ENCODE results near the gene SLC25A21. TPM values are rescaled to one million over a fixed set of nuclear protein-coding genes. Genes with fewer than 3 reads are reported as not detected.

Gene SLC25A21
- total and polyA plus RNA-seq, 7 donors = 0.07 to 0.37 (median 0.18) TPM; not detected in 1

GRCh38 chr14:36768638-36769337 lies 403.6 kb downstream of the SLC25A21 start:
- no peak for ATAC-seq
- no peak overlapping the region for H3K4me3 ChIP-seq
- TF ChIP-seq CTCF (IDR thresholded peaks at IDR 0.05) = no peak

GRCh38 chr14:36767603-36768281 lies 404.7 kb downstream of the SLC25A21 start:
- peak in 1 of 4 donors; percentile 15 for ATAC-seq
- DNase-seq = no peak
- Histone ChIP-seq H3K4me3 (no peak overlapping the region), H3K27me3 (ENCODE audit: insufficient read depth in 3 of 3, low read length in 2 of 3) (no peaks in the 10 kb centered on the region), H3K27ac (no peak overlapping the region), H3K9me3 (no peaks in the 10 kb centered on the region), H3K36me3 (ENCODE audit: insufficient read depth in 1 of 2, low read depth in 1 of 2) (no peaks in the 10 kb centered on the region), H3K4me1 (no peaks in the 10 kb centered on the region)
- WGBS, 3 donors = 23 to 24% (median 23%) methylated on average over 7 of the region's 7 CpGs
- intact Hi-C loops (cut with DNase I) = no loop called here
- TF ChIP-seq CTCF (IDR thresholded peaks at IDR 0.05) = no peak

More at GRCh38 chr14:36768638-36769337, 403.6 kb downstream of the SLC25A21 start:
- Histone ChIP-seq H3K4me1 (no peaks in the 10 kb centered on the region), H3K27me3 (ENCODE audit: insufficient read depth in 3 of 3, low read length in 2 of 3) (no peaks in the 10 kb centered on the region), H3K9me3 (no peaks in the 10 kb centered on the region), H3K27ac (no peak overlapping the region), H3K36me3 (ENCODE audit: insufficient read depth in 1 of 2, low read depth in 1 of 2) (no peaks in the 10 kb centered on the region)
- DNase-seq = no peak
- intact Hi-C loops (cut with DNase I) = no loop called here
- WGBS, 3 donors = 65 to 79% (median 78%) methylated on average over 4 of the region's 4 CpGs

- H3K4me3 ChIP-seq = no peak overlapping the region
- intact Hi-C loops (cut with DNase I) = no loop called here
- H3K27ac ChIP-seq = no peak overlapping the region
- H3K9me3 ChIP-seq = no peaks in the 10 kb centered on the region
- ATAC-seq = no peak
- no peaks in the 10 kb centered on the region for H3K27me3 ChIP-seq (ENCODE audit: insufficient read depth in 3 of 3, low read length in 2 of 3)
- no peaks in the 10 kb centered on the region for H3K4me1 ChIP-seq
- no peak for DNase-seq
- H3K36me3 ChIP-seq (ENCODE audit: insufficient read depth in 1 of 2, low read depth in 1 of 2) = no peaks in the 10 kb centered on the region
- TF ChIP-seq CTCF (IDR thresholded peaks at IDR 0.05) = no peak
- WGBS, 3 donors = 78 to 86% (median 81%) methylated on average over 2 of the region's 2 CpGs
These were observed 405.4 kb downstream of the SLC25A21 start for GRCh38 chr14:36766974-36767373.

- intact Hi-C loops (cut with DNase I) = no loop called here
- Histone ChIP-seq H3K4me1 (no peaks in the 10 kb centered on the region), H3K27me3 (ENCODE audit: insufficient read depth in 3 of 3, low read length in 2 of 3) (no peaks in the 10 kb centered on the region), H3K4me3 (no peak overlapping the region), H3K27ac (no peak overlapping the region), H3K9me3 (no peaks in the 10 kb centered on the region), H3K36me3 (ENCODE audit: insufficient read depth in 1 of 2, low read depth in 1 of 2) (no peaks in the 10 kb centered on the region)
- ATAC-seq (no peak), DNase-seq (no peak)
- no peak for TF ChIP-seq CTCF (IDR thresholded peaks at IDR 0.05)
- WGBS, 3 donors = 79 to 80% (median 80%) methylated on average over 6 of the region's 6 CpGs
These were observed 414.4 kb downstream of the SLC25A21 start for GRCh38 chr14:36757734-36758601.

Data from psoas muscle (tissue), 8 donors.